PC-9 (cell line): Measurements from ENCODE around the gene CEACAM20.

Source experiments
- CTCF ChIP-seq: fragments of 200-600 bp; sonication (generic); conservative IDR thresholded peaks from 2 replicates; pipeline ENCODE4 v1.6.1; 2017; ENCODE audit warnings: mixed run types, antibody characterized with exemption, mild to moderate bottlenecking, moderate library complexity
- EZH2 ChIP-seq: fragments of 200-600 bp; sonication (generic); IDR thresholded peaks from 2 replicates; pipeline ENCODE4 v1.8.0; 2017; ENCODE audit warnings: antibody characterized with exemption, low read depth

GRCh38 chr19:44566984-44567383, 37.5 kb upstream of the CEACAM20 start:
- TF ChIP-seq EZH2 (no peak), CTCF (no peak)
